ENCODE data around the gene AK8. TPM values are rescaled to one million over a fixed set of nuclear protein-coding genes. Genes with fewer than 3 reads are reported as not detected.

AK8 gene
- total and polyA plus RNA-seq, 2 of the 4 experiments (the other 2 are of a cell fraction), result under 0.01 to 0.09 TPM

DNA sequence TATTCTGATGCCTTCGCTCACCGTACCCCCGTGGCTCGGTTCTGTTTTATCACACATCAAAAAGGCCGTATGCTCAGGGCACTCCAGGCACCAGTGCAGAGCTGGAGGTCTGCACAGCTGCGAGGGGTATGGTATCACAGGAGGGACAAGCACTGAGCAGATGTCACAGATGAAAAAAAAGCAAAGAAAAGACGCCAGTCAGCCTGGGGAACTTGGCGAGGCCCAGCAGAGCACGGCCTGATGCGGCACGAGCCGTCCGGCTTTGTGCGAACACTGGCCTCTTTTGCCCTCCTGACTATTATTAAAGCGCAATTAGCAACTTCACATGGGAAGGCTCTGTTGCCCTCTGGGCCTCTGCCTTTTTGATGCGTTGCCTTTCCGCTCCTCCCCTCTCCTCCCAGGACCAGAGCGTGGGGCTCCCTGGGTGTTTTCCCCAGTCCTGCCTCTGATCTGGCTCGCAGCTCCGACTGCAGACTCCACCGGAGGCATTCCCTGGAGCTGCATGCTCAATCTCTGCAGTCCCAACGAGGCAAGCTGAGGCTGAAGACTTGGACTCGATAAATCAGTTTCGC lies 44.4 kb downstream of the AK8 start:
- WGBS, 2 experiments (ENCODE audit: extremely low coverage in 2 of 2, insufficient read length in 1 of 2), result 52% methylated on average over 10 of the region's 24 CpGs; no CpG with 5 or more reads in 1 of the 2 experiments
- Histone ChIP-seq H3K56ac (ENCODE audit: extremely low read depth, insufficient read depth, low read length) (no peak overlapping the region), H2BK20ac (ENCODE audit: low read depth, low read length) (no peak overlapping the region), H4K20me1 (ENCODE audit: insufficient read depth, low read length) (no peaks in the 10 kb centered on the region), H2AFZ (replicated peaks; ENCODE audit: low read length, poor library complexity) (no peak overlapping the region), H3K79me1 (ENCODE audit: low read depth in 1 of 2, low read length in 2 of 2) (no peaks in the 10 kb centered on the region), H2BK15ac (ENCODE audit: low read depth, low read length) (no peak overlapping the region), H4K5ac (ENCODE audit: low read depth, low read length) (no peak overlapping the region), H2AK9ac (replicated peaks; ENCODE audit: low read depth, low read length, poor library complexity) (no peak overlapping the region), H3K18ac (ENCODE audit: low read depth, low read length) (no peak overlapping the region), H3K27ac (ENCODE audit: insufficient read depth, low read length) (no peak overlapping the region), H3K14ac (replicated peaks; ENCODE audit: low read depth, low read length) (no peak overlapping the region), H3K4ac (ENCODE audit: low read depth, low read length) (no peak overlapping the region), H2BK5ac (ENCODE audit: low read depth, low read length, poor library complexity, severe bottlenecking) (no peak overlapping the region), H3K9me3 (ENCODE audit: control insufficient read depth, insufficient read depth, low read length) (no peaks in the 10 kb centered on the region), H2BK120ac (ENCODE audit: low read depth, low read length) (no peak overlapping the region), H3K36me3 (ENCODE audit: control insufficient read depth, insufficient read depth, low read length) (no peaks in the 10 kb centered on the region), H3K23ac (ENCODE audit: low read depth, low read length) (no peak overlapping the region), H4K91ac (ENCODE audit: insufficient read depth, low read depth, low read length) (no peak overlapping the region), H3K27me3 (ENCODE audit: control insufficient read depth, insufficient read depth, low read length) (peaks cover 35% of the 10 kb centered on the region), H3K4me3 (ENCODE audit: insufficient read depth, low read depth, low read length) (no peak overlapping the region), H3K9ac (ENCODE audit: low read depth, low read length) (no peak overlapping the region), H3K4me1 (ENCODE audit: control insufficient read depth, insufficient read depth, low read length) (no peaks in the 10 kb centered on the region), H3K9me1 (ENCODE audit: insufficient read depth, low read length) (no peaks in the 10 kb centered on the region), H4K8ac (ENCODE audit: low read depth in 2 of 2, low read length in 2 of 2) (no peak overlapping the region), H3K4me2 (ENCODE audit: low read depth, low read length) (no peak overlapping the region), H2AK5ac (ENCODE audit: low read depth, low read length) (no peak overlapping the region)
- intact Hi-C loops (cut with micrococcal nuclease), result no loop called here
- no TSS peak for BruUV-seq (replicated peaks)
- CTCF ChIA-PET, result no interaction called here
- in situ Hi-C loops (cut with MboI; ENCODE audit: low sequenced_read_pairs), result no loop called here
- dilution Hi-C loops (cut with HindIII; ENCODE audit: low sequenced_read_pairs, unreplicated experiment), result no loop called here
- no peak for ATAC-seq (ENCODE audit: low read depth)
- TF ChIP-seq MAZ (IDR thresholded peaks at IDR 0.05; ENCODE audit: borderline replicate concordance, low read depth, low read length) (no peak), MAFK (IDR thresholded peaks at IDR 0.05; ENCODE audit: low read depth, low read length) (no peak), RCOR1 (IDR thresholded peaks at IDR 0.05; ENCODE audit: insufficient replicate concordance, low read length) (no peak), CEBPB (IDR thresholded peaks at IDR 0.05; ENCODE audit: low read depth, low read length) (no peak)
- TF ChIP-seq, protein P1, sequence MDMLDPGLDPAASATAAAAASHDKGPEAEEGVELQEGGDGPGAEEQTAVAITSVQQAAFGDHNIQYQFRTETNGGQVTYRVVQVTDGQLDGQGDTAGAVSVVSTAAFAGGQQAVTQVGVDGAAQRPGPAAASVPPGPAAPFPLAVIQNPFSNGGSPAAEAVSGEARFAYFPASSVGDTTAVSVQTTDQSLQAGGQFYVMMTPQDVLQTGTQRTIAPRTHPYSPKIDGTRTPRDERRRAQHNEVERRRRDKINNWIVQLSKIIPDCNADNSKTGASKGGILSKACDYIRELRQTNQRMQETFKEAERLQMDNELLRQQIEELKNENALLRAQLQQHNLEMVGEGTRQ (IDR thresholded peaks at IDR 0.05; ENCODE audit: low read depth, low read length), result no peak
- POLR2A ChIA-PET (ENCODE audit: unreplicated experiment), result no interaction called here
- DNase-seq, result no peak

Data from IMR-90 (cell line).